ENCODE results near the gene ITK.

GRCh38 chr5:157205708-157206107 is 25.1 kb downstream of the ITK start:
- TF ChIP-seq, protein P1, sequence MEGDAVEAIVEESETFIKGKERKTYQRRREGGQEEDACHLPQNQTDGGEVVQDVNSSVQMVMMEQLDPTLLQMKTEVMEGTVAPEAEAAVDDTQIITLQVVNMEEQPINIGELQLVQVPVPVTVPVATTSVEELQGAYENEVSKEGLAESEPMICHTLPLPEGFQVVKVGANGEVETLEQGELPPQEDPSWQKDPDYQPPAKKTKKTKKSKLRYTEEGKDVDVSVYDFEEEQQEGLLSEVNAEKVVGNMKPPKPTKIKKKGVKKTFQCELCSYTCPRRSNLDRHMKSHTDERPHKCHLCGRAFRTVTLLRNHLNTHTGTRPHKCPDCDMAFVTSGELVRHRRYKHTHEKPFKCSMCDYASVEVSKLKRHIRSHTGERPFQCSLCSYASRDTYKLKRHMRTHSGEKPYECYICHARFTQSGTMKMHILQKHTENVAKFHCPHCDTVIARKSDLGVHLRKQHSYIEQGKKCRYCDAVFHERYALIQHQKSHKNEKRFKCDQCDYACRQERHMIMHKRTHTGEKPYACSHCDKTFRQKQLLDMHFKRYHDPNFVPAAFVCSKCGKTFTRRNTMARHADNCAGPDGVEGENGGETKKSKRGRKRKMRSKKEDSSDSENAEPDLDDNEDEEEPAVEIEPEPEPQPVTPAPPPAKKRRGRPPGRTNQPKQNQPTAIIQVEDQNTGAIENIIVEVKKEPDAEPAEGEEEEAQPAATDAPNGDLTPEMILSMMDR (IDR thresholded peaks at IDR 0.05): no peak
- no peak for TF ChIP-seq EP300 (IDR thresholded peaks at IDR 0.05)
